IPS DF 6.9 (cell line): ENCODE data around the gene SPATS2L.

Experiments used
- DNase-seq: peaks from one replicate; pipeline ENCODE4 v3.0.0-alpha.2; 2013; ENCODE audit warnings: low read depth, low spot score
- H3K27ac ChIP-seq: one replicate; pipeline ENCODE4 v1.5.1; 2013; ENCODE audit warnings: low read length, control low read depth
- H3K27me3 ChIP-seq: 2 replicates; pipeline ENCODE4 v1.6.1; 2013; ENCODE audit warnings: mild to moderate bottlenecking, low read length; ENCODE audit not compliant: control insufficient read depth, insufficient read depth
- H3K36me3 ChIP-seq: 2 replicates; pipeline ENCODE4 v1.6.1; 2013; ENCODE audit warnings: low read length; ENCODE audit not compliant: control insufficient read depth, insufficient read depth
- H3K4me1 ChIP-seq: 2 replicates; pipeline ENCODE4 v1.6.1; 2013; ENCODE audit warnings: low read length; ENCODE audit not compliant: control insufficient read depth, insufficient read depth
- H3K4me3 ChIP-seq: 2 replicates; pipeline ENCODE4 v1.5.1; 2013; ENCODE audit warnings: mild to moderate bottlenecking, low read length
- H3K9me3 ChIP-seq: 2 replicates; pipeline ENCODE4 v1.6.1; 2013; ENCODE audit warnings: low read length, inconsistent platforms; ENCODE audit not compliant: control insufficient read depth, insufficient read depth
- WGBS: extraction: QIAGEN DNeasy Blood & Tissue Kit; methylation state at CpG from one replicate; pipeline ENCODE4 v1.1.7; 2013; ENCODE audit warnings: mixed read lengths, missing lambda C conversion rate; ENCODE audit not compliant: insufficient read length, insufficient coverage; 5-methylcytosine and 5-hydroxymethylcytosine counted together

The SPATS2L gene

GRCh38 chr2:200406379-200406778, 99.9 kb downstream of the SPATS2L start:
- no CpG with 5 or more reads among the region's 2 CpGs for WGBS

GRCh38 chr2:200408428-200409316, 102.2 kb downstream of the SPATS2L start:
- DNase-seq: no peak
- no CpG with 5 or more reads among the region's 19 CpGs for WGBS
- Histone ChIP-seq H3K4me1 (0 out of 2 replicates have a peak, but pooled peaks cover 4% of the 10 kb centered on the region), H3K36me3 (0 out of 2 replicates have a peak, but pooled peaks cover 4% of the 10 kb centered on the region), H3K27ac (no peak overlapping the region), H3K4me3 (no peak overlapping the region), H3K27me3 (no peaks in the 10 kb centered on the region), H3K9me3 (no peaks in the 10 kb centered on the region)

More at GRCh38 chr2:200406379-200406778, 99.9 kb downstream of the SPATS2L start:
- H3K27me3 ChIP-seq: no peaks in the 10 kb centered on the region
- no peak overlapping the region for H3K27ac ChIP-seq
- 0 out of 2 replicates have a peak, but pooled peaks cover 4% of the 10 kb centered on the region for H3K36me3 ChIP-seq
- H3K9me3 ChIP-seq: no peaks in the 10 kb centered on the region
- H3K4me1 ChIP-seq: 0 out of 2 replicates have a peak, but pooled peaks cover 4% of the 10 kb centered on the region
- no peak overlapping the region for H3K4me3 ChIP-seq
- DNase-seq: no peak

- Histone ChIP-seq H3K36me3 (no peaks in the 10 kb centered on the region), H3K27ac (no peak overlapping the region), H3K4me3 (no peak overlapping the region), H3K9me3 (no peaks in the 10 kb centered on the region), H3K27me3 (no peaks in the 10 kb centered on the region), H3K4me1 (peaks cover 2% of the 10 kb centered on the region; the same call in 1 of the 2 replicates)
- DNase-seq: no peak
These were observed 105.3 kb downstream of the SPATS2L start for GRCh38 chr2:200411831-200412230.

GRCh38 chr2:200414367-200414766, 107.9 kb downstream of the SPATS2L start:
- no peak overlapping the region for H3K4me3 ChIP-seq
- peaks cover 3% of the 10 kb centered on the region; the same call in 1 of the 2 replicates for H3K4me1 ChIP-seq
- no CpG with 5 or more reads among the region's 5 CpGs for WGBS
- DNase-seq: no peak
- no peak overlapping the region for H3K27ac ChIP-seq
- 0 out of 2 replicates have a peak, but pooled peaks cover 5% of the 10 kb centered on the region for H3K36me3 ChIP-seq
- no peaks in the 10 kb centered on the region for H3K9me3 ChIP-seq
- no peaks in the 10 kb centered on the region for H3K27me3 ChIP-seq

- no CpG with 5 or more reads among the region's 2 CpGs for WGBS
- Histone ChIP-seq H3K4me1 (peaks cover 3% of the 10 kb centered on the region; the same call in 1 of the 2 replicates), H3K27ac (no peak overlapping the region), H3K9me3 (no peaks in the 10 kb centered on the region), H3K27me3 (no peaks in the 10 kb centered on the region), H3K4me3 (no peak overlapping the region), H3K36me3 (peaks cover 8% of the 10 kb centered on the region; the same call in 1 of the 2 replicates)
- DNase-seq: no peak
These were observed 109.0 kb downstream of the SPATS2L start for GRCh38 chr2:200415455-200415854.

- peaks cover 13% of the 10 kb centered on the region; the same call in 1 of the 2 replicates for H3K36me3 ChIP-seq
- DNase-seq: no peak
- H3K27ac ChIP-seq: no peak overlapping the region
- H3K27me3 ChIP-seq: no peaks in the 10 kb centered on the region
- H3K4me3 ChIP-seq: no peak overlapping the region
- whole genome bisulfite sequencing: no CpG with 5 or more reads among the region's 8 CpGs
- H3K9me3 ChIP-seq: no peaks in the 10 kb centered on the region
- peaks cover 3% of the 10 kb centered on the region; the same call in 1 of the 2 replicates for H3K4me1 ChIP-seq
These were observed 110.4 kb downstream of the SPATS2L start for GRCh38 chr2:200416878-200417277.

GRCh38 chr2:200417366-200417765, 110.9 kb downstream of the SPATS2L start:
- no peak overlapping the region for H3K27ac ChIP-seq
- H3K36me3 ChIP-seq: peaks cover 13% of the 10 kb centered on the region; the same call in 1 of the 2 replicates

GRCh38 chr2:200418399-200418798, 111.9 kb downstream of the SPATS2L start:
- Histone ChIP-seq H3K4me3 (no peak overlapping the region), H3K27me3 (no peaks in the 10 kb centered on the region), H3K4me1 (peaks cover 3% of the 10 kb centered on the region; the same call in 1 of the 2 replicates), H3K36me3 (peaks cover 13% of the 10 kb centered on the region; the same call in 1 of the 2 replicates), H3K9me3 (no peaks in the 10 kb centered on the region), H3K27ac (no peak overlapping the region)
- no peak for DNase-seq
- no CpG with 5 or more reads among the region's 2 CpGs for WGBS

More at GRCh38 chr2:200417366-200417765, 110.9 kb downstream of the SPATS2L start:
- Histone ChIP-seq H3K4me1 (peaks cover 3% of the 10 kb centered on the region; the same call in 1 of the 2 replicates), H3K9me3 (no peaks in the 10 kb centered on the region), H3K4me3 (no peak overlapping the region), H3K27me3 (no peaks in the 10 kb centered on the region)
- DNase-seq: no peak

- Histone ChIP-seq H3K27me3 (no peaks in the 10 kb centered on the region), H3K4me1 (peaks cover 3% of the 10 kb centered on the region; the same call in 1 of the 2 replicates), H3K27ac (no peak overlapping the region), H3K9me3 (no peaks in the 10 kb centered on the region), H3K36me3 (peaks cover 13% of the 10 kb centered on the region; the same call in 1 of the 2 replicates), H3K4me3 (no peak overlapping the region)
- no peak for DNase-seq
- WGBS: no CpG with 5 or more reads among the region's 9 CpGs
These were observed 112.8 kb downstream of the SPATS2L start for GRCh38 chr2:200419325-200419724.

GRCh38 chr2:200421270-200421669, 114.8 kb downstream of the SPATS2L start:
- Histone ChIP-seq H3K4me3 (no peak overlapping the region), H3K27ac (no peak overlapping the region), H3K27me3 (no peaks in the 10 kb centered on the region), H3K4me1 (peaks cover 3% of the 10 kb centered on the region; the same call in 1 of the 2 replicates), H3K9me3 (no peaks in the 10 kb centered on the region), H3K36me3 (peaks cover 13% of the 10 kb centered on the region; the same call in 1 of the 2 replicates)
- no peak for DNase-seq
- WGBS: 100% methylated on average over 1 of the region's 1 CpG
